Placental epithelial cell (primary cell): ENCODE results near the gene OR5I1. TPM values are rescaled to one million over a fixed set of nuclear protein-coding genes. Genes with fewer than 3 reads are reported as not detected.

Experiments used
- total RNA-seq: library from RNA; depleted of rRNA; stranded (reverse); fragments of >200 nt; gene quantifications from 2 replicates; pipeline ENCODE4 v1.2.3, GENCODE V29; 2012

OR5I1 gene
- total RNA-seq, result not detected in 2 replicates

GRCh38 chr11:55936300-55936699 is at the start of gene OR5I1:
TSS of gene OR5I1 (minus strand) at chr11:55936400. CDS start at chr11:55936400, 0 bp downstream.

DNA sequence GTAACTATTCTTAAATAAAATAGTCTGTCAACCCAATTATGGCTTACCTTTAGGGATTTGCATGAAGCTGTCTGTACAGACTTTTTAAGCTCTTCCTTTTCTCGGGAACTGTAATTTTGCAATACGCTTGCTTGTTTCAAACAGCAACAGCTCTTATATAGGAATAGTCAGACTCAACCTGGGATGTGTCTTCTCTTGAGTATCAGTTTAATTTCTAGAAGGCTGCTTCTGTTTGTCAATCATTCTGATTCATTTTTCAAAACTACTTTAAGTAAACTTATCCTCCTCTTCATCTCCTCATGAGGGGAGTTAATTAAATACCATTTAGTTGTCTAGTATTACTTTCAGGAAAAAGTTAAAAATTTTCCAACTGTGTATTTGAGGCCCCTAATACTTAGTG is 33.6 kb upstream of the OR5I1 start, which contains the start of gene OR10AG1:
OR10AG1 (minus strand) TSS at position 101 of the 400 bp plus-strand sequence; CDS start at position 63, 38 bp downstream.

GRCh38 chr11:55914482-55914881 is 21.7 kb downstream of the OR5I1 start, which contains the start of gene OR5W2:
TSS of gene OR5W2 (minus strand) at chr11:55914582. CDS start at chr11:55914582, 0 bp downstream.

Other genes with a start within 250 kb of the OR5I1 start
- not detected in 2 replicates for gene OR5D13, start 163.0 kb downstream of the OR5I1 start, total RNA-seq
- gene OR5D14, start 140.8 kb downstream of the OR5I1 start, total RNA-seq, result not detected in 2 replicates
- not detected in 2 replicates for gene OR5L1, start 125.0 kb downstream of the OR5I1 start, total RNA-seq
- gene OR5D18, start 116.8 kb downstream of the OR5I1 start, total RNA-seq, result not detected in 2 replicates
- gene OR5L2, start 109.2 kb downstream of the OR5I1 start, total RNA-seq, result not detected in 2 replicates
- gene OR5D16, start 97.6 kb downstream of the OR5I1 start, total RNA-seq, result not detected in 2 replicates
- not detected in 2 replicates for gene TRIM51, start 53.1 kb downstream of the OR5I1 start, total RNA-seq
- gene OR5W2, start 21.8 kb downstream of the OR5I1 start, total RNA-seq, result not detected in 2 replicates
- not detected in 2 replicates for gene OR10AG1, start 33.5 kb upstream of the OR5I1 start, total RNA-seq
- not detected in 2 replicates for gene OR5F1, start 58.2 kb upstream of the OR5I1 start, total RNA-seq
- not detected in 2 replicates for gene OR5AS1, start 91.3 kb upstream of the OR5I1 start, total RNA-seq
- gene OR8I2, start 156.9 kb upstream of the OR5I1 start, total RNA-seq, result not detected in 2 replicates
- gene OR8H2, start 167.3 kb upstream of the OR5I1 start, total RNA-seq, result not detected in 2 replicates
- not detected in 2 replicates for gene OR8H3, start 186.0 kb upstream of the OR5I1 start, total RNA-seq
- not detected in 2 replicates for gene OR8J3, start 203.8 kb upstream of the OR5I1 start, total RNA-seq
- not detected in 2 replicates for gene OR8K5, start 223.9 kb upstream of the OR5I1 start, total RNA-seq
- not detected in 2 replicates for gene OR5J2, start 240.2 kb upstream of the OR5I1 start, total RNA-seq